Vagina (tissue), 2 donors: ENCODE results near the gene OVOL1. TPM values are rescaled to one million over a fixed set of nuclear protein-coding genes. Genes with fewer than 3 reads are reported as not detected.

Experiments
- DNase-seq, 2 donors: peaks; one replicate each; pipeline ENCODE4 v3.0.0-alpha.2; 2017; ENCODE audit errors: extremely low spot score in 2 of 2
- H3K27ac ChIP-seq: fragments of 200-600 bp; sonication (generic); one replicate; pipeline ENCODE4 v1.5.1; 2019
- H3K27me3 ChIP-seq: fragments of 200-600 bp; sonication (generic); one replicate; pipeline ENCODE4 v1.5.1; 2019
- H3K36me3 ChIP-seq, 2 donors: fragments of 200-600 bp; sonication (generic); one replicate each; pipeline ENCODE4 v1.5.1; 2017 to 2019
- H3K4me1 ChIP-seq: fragments of 200-600 bp; sonication (generic); one replicate; pipeline ENCODE4 v1.5.1; 2019
- H3K4me3 ChIP-seq, 2 donors: fragments of 200-600 bp; sonication (generic); 1 replicate in 1 of 2; 2 replicates in 1 of 2; pipeline ENCODE4 v1.5.1; 2016 to 2019
- H3K9me3 ChIP-seq: fragments of 200-600 bp; sonication (generic); one replicate; pipeline ENCODE4 v1.5.1; 2019
- POLR2A ChIP-seq, 2 donors: fragments of 450-650 bp; IDR thresholded peaks; one replicate each; pipeline ENCODE4 v1.6.1; 2017; ENCODE audit warnings: antibody characterized with exemption in 2 of 2, mild to moderate bottlenecking in 2 of 2, moderate library complexity in 2 of 2
- POLR2AphosphoS5 ChIP-seq, 2 donors: sonication (generic); formaldehyde crosslinking; IDR thresholded peaks; one replicate each; pipeline ENCODE4 v1.9.0; 2017; ENCODE audit warnings: antibody characterized with exemption in 2 of 2, mild to moderate bottlenecking in 2 of 2, low read depth in 1 of 2; ENCODE audit not compliant: insufficient read depth in 1 of 2
- intact Hi-C: fragments of 100-400 bp; cut with DNase I; formaldehyde crosslinking; loops from one replicate; pipeline ENCODE4 v1.15.1; 2023
- total RNA-seq: library from RNA; depleted of rRNA; stranded (reverse); fragments of >200 nt; gene quantifications from one replicate; pipeline ENCODE4 v1.2.3, GENCODE V29; 2016
- TF ChIP-seq, protein P1 (sequence below), 3 experiments: fragments of 450-650 bp in 2 of 3; fragments of 200-600 bp in 1 of 3; sonication (generic) in 1 of 3; IDR thresholded peaks; one replicate each; pipeline ENCODE4 v1.5.1; 2017 to 2019; ENCODE audit warnings: antibody characterized with exemption in 3 of 3, mild to moderate bottlenecking in 2 of 3, moderate library complexity in 2 of 3

OVOL1 gene
- total RNA-seq, 1 donor from 2014 or later: 17.4 TPM

- Histone ChIP-seq H3K9me3 (no peaks in the 10 kb centered on the region), H3K4me3 (peak overlapping the region; percentile 28 to 44), H3K4me1 (peaks cover 49% of the 10 kb centered on the region), H3K27ac (peak overlapping the region; percentile 33), H3K36me3 (no peaks in the 10 kb centered on the region), H3K27me3 (peaks cover 10% of the 10 kb centered on the region)
- intact Hi-C loops: no loop called here
- TF ChIP-seq POLR2A (IDR thresholded peaks at IDR 0.05) (no peak), POLR2AphosphoS5 (IDR thresholded peaks at IDR 0.05; ENCODE audit: insufficient read depth in 1 of 2, low read depth in 1 of 2) (no peak)
- TF ChIP-seq, protein P1, sequence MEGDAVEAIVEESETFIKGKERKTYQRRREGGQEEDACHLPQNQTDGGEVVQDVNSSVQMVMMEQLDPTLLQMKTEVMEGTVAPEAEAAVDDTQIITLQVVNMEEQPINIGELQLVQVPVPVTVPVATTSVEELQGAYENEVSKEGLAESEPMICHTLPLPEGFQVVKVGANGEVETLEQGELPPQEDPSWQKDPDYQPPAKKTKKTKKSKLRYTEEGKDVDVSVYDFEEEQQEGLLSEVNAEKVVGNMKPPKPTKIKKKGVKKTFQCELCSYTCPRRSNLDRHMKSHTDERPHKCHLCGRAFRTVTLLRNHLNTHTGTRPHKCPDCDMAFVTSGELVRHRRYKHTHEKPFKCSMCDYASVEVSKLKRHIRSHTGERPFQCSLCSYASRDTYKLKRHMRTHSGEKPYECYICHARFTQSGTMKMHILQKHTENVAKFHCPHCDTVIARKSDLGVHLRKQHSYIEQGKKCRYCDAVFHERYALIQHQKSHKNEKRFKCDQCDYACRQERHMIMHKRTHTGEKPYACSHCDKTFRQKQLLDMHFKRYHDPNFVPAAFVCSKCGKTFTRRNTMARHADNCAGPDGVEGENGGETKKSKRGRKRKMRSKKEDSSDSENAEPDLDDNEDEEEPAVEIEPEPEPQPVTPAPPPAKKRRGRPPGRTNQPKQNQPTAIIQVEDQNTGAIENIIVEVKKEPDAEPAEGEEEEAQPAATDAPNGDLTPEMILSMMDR (IDR thresholded peaks at IDR 0.05): no peak
- DNase-seq: no peak
These were observed 1.1 kb downstream of the OVOL1 start for GRCh38 chr11:65787649-65788622.

DNA sequence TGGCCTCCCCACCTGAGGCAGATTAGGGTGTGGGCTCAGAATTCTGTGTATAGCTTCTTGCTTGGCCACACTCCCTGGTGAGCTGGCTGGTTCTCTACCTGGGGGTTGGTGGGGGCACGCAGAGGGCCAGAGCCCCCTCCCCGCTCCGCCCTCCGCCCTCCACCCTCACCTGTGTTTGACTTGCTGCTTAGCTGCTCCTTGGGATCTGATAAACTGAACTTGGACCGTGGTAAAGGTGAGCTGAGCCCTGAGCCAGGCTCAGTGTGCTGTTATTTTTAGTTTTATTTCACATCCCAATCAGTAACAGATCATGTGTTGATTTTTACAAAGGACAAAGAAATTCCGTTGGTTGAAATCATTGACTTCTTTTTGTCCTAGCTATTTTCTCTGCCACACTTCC, 2.0 kb downstream of the OVOL1 start:
- no peak for TF ChIP-seq POLR2AphosphoS5 (IDR thresholded peaks at IDR 0.05; ENCODE audit: insufficient read depth in 1 of 2, low read depth in 1 of 2)
- TF ChIP-seq, protein P1 (IDR thresholded peaks at IDR 0.05): no peak
- no peak for TF ChIP-seq POLR2A (IDR thresholded peaks at IDR 0.05)
- Histone ChIP-seq H3K27ac (peak overlapping the region; percentile 33), H3K4me3 (peak overlapping the region in 1 of 2 donors; percentile 44), H3K36me3 (no peaks in the 10 kb centered on the region), H3K4me1 (peaks cover 49% of the 10 kb centered on the region), H3K9me3 (no peaks in the 10 kb centered on the region), H3K27me3 (peaks cover 10% of the 10 kb centered on the region)
- intact Hi-C loops: no loop called here
- no peak for DNase-seq

GRCh38 chr11:65789230-65790103, 2.6 kb downstream of the OVOL1 start:
- DNase-seq: no peak
- H3K4me1 ChIP-seq: peaks cover 49% of the 10 kb centered on the region
- intact Hi-C loops: no loop called here
- TF ChIP-seq, protein P1 (IDR thresholded peaks at IDR 0.05): no peak
- TF ChIP-seq POLR2AphosphoS5 (IDR thresholded peaks at IDR 0.05; ENCODE audit: insufficient read depth in 1 of 2, low read depth in 1 of 2) (no peak), POLR2A (IDR thresholded peaks at IDR 0.05) (no peak)
- peak overlapping the region; percentile 33 for H3K27ac ChIP-seq
- H3K27me3 ChIP-seq: peaks cover 10% of the 10 kb centered on the region
- no peak overlapping the region for H3K4me3 ChIP-seq
- no peaks in the 10 kb centered on the region for H3K9me3 ChIP-seq
- no peaks in the 10 kb centered on the region for H3K36me3 ChIP-seq

GRCh38 chr11:65790104-65790901, 3.4 kb downstream of the OVOL1 start:
- H3K27ac ChIP-seq: no peak overlapping the region
- no peaks in the 10 kb centered on the region for H3K9me3 ChIP-seq
- no peaks in the 10 kb centered on the region for H3K36me3 ChIP-seq
- intact Hi-C loops: no loop called here
- H3K4me3 ChIP-seq: no peak overlapping the region
- TF ChIP-seq POLR2AphosphoS5 (IDR thresholded peaks at IDR 0.05; ENCODE audit: insufficient read depth in 1 of 2, low read depth in 1 of 2) (no peak), POLR2A (IDR thresholded peaks at IDR 0.05) (no peak)
- TF ChIP-seq, protein P1 (IDR thresholded peaks at IDR 0.05): no peak
- peaks cover 49% of the 10 kb centered on the region for H3K4me1 ChIP-seq
- peaks cover 10% of the 10 kb centered on the region for H3K27me3 ChIP-seq
- no peak for DNase-seq
